Activated CD4-positive, alpha-beta T cell treated with anti-CD3 and anti-CD28 coated beads, Interleukin-2, amount 10 ng/mL, durations not matched to agents 24 days and 14 days (primary cell): ENCODE data around the gene RFFL. TPM values are rescaled to one million over a fixed set of nuclear protein-coding genes. Genes with fewer than 3 reads are reported as not detected.
"Not testable (repeated sequence)": the region's sequence is repeated elsewhere in the genome, so short reads cannot be mapped to it uniquely, and the experiment has no call there.

Source experiments
- DNase-seq: peaks from one replicate; pipeline ENCODE4 v3.0.0; 2022
- H3K27ac Mint-ChIP-seq: one replicate; pipeline ENCODE4 v1.8.0; 2022; ENCODE audit warnings: mild to moderate bottlenecking, mixed read lengths
- H3K27me3 Mint-ChIP-seq: one replicate; pipeline ENCODE4 v1.8.0; 2022; ENCODE audit warnings: mixed read lengths
- H3K36me3 Mint-ChIP-seq: one replicate; pipeline ENCODE4 v1.8.0; 2022; ENCODE audit warnings: low read depth, mild to moderate bottlenecking, mixed read lengths
- H3K4me1 Mint-ChIP-seq: one replicate; pipeline ENCODE4 v1.8.0; 2021; ENCODE audit warnings: mixed read lengths
- H3K4me3 Mint-ChIP-seq: one replicate; pipeline ENCODE4 v1.8.0; 2022; ENCODE audit warnings: mild to moderate bottlenecking, moderate library complexity, mixed read lengths
- H3K9me3 Mint-ChIP-seq: one replicate; pipeline ENCODE4 v1.8.0; 2021; ENCODE audit warnings: mixed read lengths
- intact Hi-C: fragments of 100-400 bp; cut with micrococcal nuclease; formaldehyde crosslinking; loops from one replicate; pipeline ENCODE4 v1.15.1; 2023
- total RNA-seq: library from RNA; stranded (reverse); gene quantifications from 2 replicates; pipeline ENCODE4 v1.2.3, GENCODE V29; 2022

RFFL gene, protein sequence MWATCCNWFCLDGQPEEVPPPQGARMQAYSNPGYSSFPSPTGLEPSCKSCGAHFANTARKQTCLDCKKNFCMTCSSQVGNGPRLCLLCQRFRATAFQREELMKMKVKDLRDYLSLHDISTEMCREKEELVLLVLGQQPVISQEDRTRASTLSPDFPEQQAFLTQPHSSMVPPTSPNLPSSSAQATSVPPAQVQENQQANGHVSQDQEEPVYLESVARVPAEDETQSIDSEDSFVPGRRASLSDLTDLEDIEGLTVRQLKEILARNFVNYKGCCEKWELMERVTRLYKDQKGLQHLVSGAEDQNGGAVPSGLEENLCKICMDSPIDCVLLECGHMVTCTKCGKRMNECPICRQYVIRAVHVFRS
- 23.5 TPM in 2 replicates for total RNA-seq

DNA sequence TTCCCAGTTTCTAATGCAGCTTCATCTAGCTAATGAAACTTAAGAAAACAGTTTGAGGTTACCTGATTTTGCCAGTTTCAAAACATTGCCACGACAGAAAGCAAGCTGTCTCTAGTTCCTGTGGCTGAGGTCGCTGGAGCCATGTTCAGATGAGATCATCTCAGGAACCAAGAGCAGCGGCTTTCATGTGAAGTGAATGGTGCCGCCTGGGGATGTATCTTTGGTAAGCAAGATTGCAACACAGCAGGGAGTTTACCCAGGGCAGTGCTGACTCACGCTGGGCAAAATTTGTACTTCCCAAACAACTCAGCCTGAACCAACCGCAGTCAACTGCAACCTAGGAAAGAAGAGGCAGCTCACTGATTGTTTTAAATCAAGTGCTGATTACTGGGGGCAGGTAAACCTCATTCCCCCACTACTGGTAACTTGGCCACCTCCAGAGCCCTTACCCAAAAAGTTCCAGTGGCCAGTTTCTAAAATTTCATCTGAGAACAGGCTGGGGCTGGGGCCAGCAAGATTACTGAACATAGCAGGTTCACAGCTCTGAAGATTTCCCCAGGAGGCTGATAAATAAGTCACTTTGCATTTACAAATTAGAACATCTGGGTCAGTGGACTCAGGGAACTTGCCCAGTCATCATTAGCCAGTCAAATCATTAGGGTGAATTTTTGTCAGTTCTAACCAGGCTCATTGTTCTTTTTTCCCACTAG lies at the start of gene RFFL:
RFFL (minus strand) TSS at position 194 of the 710 bp plus-strand sequence. CDS start 37,154 bp downstream, outside the sequence.
- Mint-ChIP-seq H3K4me1 (peaks cover 50% of the 10 kb centered on the region), H3K36me3 (peaks cover 33% of the 10 kb centered on the region), H3K27ac (peak within 1 kb of the TSS; percentile 90), H3K9me3 (peaks cover 5% of the 10 kb centered on the region), H3K4me3 (peak within 1 kb of the TSS; percentile 73), H3K27me3 (no peaks in the 10 kb centered on the region)
- DNase-seq: peak; percentile 95
- intact Hi-C loops: loop anchor here (1.0 to 2.0 kb wide), 7 partner anchors 10 to 65 kb away; no protein-coding TSS in a partner anchor

DNA sequence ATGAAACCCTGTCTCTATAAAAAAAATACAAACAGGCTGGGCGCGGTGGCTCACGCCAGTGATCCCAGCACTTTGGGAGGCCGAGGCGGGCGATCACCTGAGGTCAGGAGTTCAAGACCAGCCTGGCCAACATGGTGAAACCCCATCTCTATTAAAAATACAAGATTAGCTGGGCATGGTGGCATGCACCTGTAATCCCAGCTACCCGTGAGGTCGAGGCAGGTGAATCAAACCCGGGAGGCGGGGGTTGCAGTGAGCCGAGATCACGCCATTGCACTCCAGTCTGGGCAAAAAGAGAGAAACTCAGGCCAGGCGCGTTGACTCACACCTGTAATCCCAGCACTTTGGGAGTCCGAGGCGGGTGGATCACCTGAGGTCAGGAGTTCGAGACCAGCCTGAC lies 47.3 kb upstream of the RFFL start:
- intact Hi-C loops, H3K4me3 Mint-ChIP-seq, H3K27ac Mint-ChIP-seq, DNase-seq, H3K9me3 Mint-ChIP-seq, H3K27me3 Mint-ChIP-seq: not testable (repeated sequence)
- Mint-ChIP-seq H3K36me3 (peaks cover 28% of the 10 kb centered on the region), H3K4me1 (peaks cover 11% of the 10 kb centered on the region)

DNA sequence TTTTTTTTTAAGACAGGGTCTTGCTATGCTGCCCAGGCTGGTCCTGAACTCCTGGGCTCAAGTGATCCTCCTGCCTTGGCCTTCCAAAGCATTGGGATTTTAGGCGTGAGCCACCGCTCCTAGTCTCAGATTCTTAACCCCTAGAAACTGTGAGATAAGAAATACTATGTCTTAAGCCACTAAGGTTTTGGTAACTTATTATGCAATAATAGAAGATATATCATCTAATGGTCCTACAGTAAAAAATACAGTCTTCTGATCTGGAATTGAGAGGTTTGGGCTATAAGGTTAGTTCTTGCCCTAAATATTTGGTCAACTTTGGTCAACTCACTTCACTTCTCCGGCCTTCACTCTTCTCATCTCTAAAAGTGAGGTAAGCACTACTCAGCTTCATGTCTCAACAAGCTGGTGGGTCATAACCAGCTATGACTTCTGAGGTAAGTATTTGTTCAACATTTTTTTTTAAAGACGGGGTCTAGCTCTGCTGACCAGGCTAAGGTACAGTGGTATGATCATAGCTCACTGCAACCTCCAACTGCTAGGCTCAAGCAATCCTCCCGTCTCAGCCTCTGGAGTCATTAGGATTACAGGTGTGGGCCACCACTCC lies 41.4 kb upstream of the RFFL start:
- peaks cover 4% of the 10 kb centered on the region for H3K4me1 Mint-ChIP-seq
- H3K4me3 Mint-ChIP-seq: no peak overlapping the region
- DNase-seq: no peak
- H3K27ac Mint-ChIP-seq: no peak overlapping the region
- no peaks in the 10 kb centered on the region for H3K27me3 Mint-ChIP-seq
- intact Hi-C loops: no loop called here
- H3K36me3 Mint-ChIP-seq: peaks cover 43% of the 10 kb centered on the region
- H3K9me3 Mint-ChIP-seq: no peaks in the 10 kb centered on the region

DNA sequence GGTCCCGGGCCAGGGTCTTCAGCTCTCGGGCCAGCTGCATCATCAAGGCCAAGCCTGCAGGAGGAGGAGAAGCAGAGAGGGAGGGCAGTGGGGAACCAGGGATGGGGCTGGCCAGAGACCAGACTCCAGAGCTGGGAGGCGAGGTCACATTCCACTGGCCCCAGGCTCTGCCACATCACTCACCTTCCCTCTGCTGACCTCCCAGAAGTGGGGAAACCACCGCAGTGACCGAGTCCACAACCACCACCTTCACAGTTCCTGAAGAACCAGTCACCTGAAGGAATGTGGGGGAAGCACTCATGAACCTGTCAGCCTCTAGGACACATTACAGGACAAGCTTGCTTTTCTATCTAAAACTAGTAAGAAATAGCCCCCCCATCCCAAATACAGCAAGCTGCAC lies 39.8 kb upstream of the RFFL start:
- intact Hi-C loops: no loop called here
- Mint-ChIP-seq H3K27ac (no peak overlapping the region), H3K4me1 (peaks cover 2% of the 10 kb centered on the region), H3K27me3 (no peaks in the 10 kb centered on the region), H3K9me3 (no peaks in the 10 kb centered on the region), H3K4me3 (no peak overlapping the region), H3K36me3 (peaks cover 51% of the 10 kb centered on the region)
- no peak for DNase-seq

GRCh38 chr17:35101725-35102124 lies 38.2 kb upstream of the RFFL start:
- intact Hi-C loops: no loop called here
- H3K27ac Mint-ChIP-seq: no peak overlapping the region
- no peaks in the 10 kb centered on the region for H3K27me3 Mint-ChIP-seq
- H3K9me3 Mint-ChIP-seq: no peaks in the 10 kb centered on the region
- no peak overlapping the region for H3K4me3 Mint-ChIP-seq
- peaks cover 51% of the 10 kb centered on the region for H3K36me3 Mint-ChIP-seq
- DNase-seq: no peak
- peaks cover 4% of the 10 kb centered on the region for H3K4me1 Mint-ChIP-seq

GRCh38 chr17:35101036-35101435 lies 37.5 kb upstream of the RFFL start:
- intact Hi-C loops: no loop called here
- no peaks in the 10 kb centered on the region for H3K9me3 Mint-ChIP-seq
- H3K36me3 Mint-ChIP-seq: peaks cover 44% of the 10 kb centered on the region
- peaks cover 4% of the 10 kb centered on the region for H3K4me1 Mint-ChIP-seq
- no peak for DNase-seq
- no peaks in the 10 kb centered on the region for H3K27me3 Mint-ChIP-seq
- H3K27ac Mint-ChIP-seq: no peak overlapping the region
- H3K4me3 Mint-ChIP-seq: no peak overlapping the region

DNA sequence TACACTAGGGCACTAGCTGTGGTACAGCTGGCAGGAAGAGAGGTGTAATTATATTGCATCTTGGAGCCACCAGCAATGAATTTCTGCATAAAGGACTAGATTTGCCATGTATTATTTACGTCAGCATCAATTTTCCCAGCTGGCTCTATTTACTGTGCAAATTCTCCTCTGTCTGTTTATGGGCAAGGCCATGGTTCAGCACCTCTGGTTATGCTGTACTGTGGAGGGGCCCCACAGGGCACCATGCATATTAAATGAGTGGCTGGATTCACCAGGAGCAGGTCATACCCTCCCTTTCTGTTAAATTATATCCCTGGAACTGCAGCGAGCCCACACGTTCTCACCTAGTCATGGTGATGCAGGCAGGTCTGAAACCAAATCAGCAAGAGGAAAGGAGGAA lies 36.4 kb upstream of the RFFL start:
- Mint-ChIP-seq H3K9me3 (no peaks in the 10 kb centered on the region), H3K27me3 (no peaks in the 10 kb centered on the region), H3K4me3 (no peak overlapping the region), H3K27ac (no peak overlapping the region), H3K36me3 (peaks cover 36% of the 10 kb centered on the region), H3K4me1 (peaks cover 6% of the 10 kb centered on the region)
- DNase-seq: no peak
- intact Hi-C loops: no loop called here

DNA sequence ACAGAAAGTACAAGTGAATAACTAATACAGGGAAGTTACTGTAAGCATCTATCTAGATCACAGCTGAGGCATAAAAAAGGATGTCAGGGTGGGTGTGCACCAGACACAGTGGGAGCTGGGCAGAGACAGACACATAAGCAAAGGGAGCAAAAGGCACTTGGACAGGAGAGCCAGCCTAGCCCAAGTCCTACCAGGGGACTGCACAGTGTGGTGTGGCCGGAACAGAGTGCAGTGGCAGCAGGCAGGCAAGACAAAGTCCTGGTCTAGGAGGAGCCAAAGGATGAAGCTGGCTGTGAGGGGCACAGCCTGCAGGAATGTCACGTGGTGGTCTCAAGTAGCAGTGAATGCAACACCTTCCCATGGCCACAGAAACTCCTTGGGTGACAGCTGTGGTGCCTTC lies 34.3 kb upstream of the RFFL start:
- Mint-ChIP-seq H3K27me3 (no peaks in the 10 kb centered on the region), H3K4me1 (peaks cover 7% of the 10 kb centered on the region), H3K4me3 (no peak overlapping the region), H3K27ac (no peak overlapping the region), H3K36me3 (peaks cover 26% of the 10 kb centered on the region), H3K9me3 (no peaks in the 10 kb centered on the region)
- DNase-seq: no peak
- intact Hi-C loops: no loop called here

- Mint-ChIP-seq H3K9me3 (no peaks in the 10 kb centered on the region), H3K27me3 (no peaks in the 10 kb centered on the region), H3K36me3 (peaks cover 17% of the 10 kb centered on the region), H3K27ac (no peak overlapping the region), H3K4me1 (peaks cover 9% of the 10 kb centered on the region), H3K4me3 (no peak overlapping the region)
- intact Hi-C loops: no loop called here
- DNase-seq: no peak
Measured at GRCh38 chr17:35095741-35096140, 32.2 kb upstream of the RFFL start.

DNA sequence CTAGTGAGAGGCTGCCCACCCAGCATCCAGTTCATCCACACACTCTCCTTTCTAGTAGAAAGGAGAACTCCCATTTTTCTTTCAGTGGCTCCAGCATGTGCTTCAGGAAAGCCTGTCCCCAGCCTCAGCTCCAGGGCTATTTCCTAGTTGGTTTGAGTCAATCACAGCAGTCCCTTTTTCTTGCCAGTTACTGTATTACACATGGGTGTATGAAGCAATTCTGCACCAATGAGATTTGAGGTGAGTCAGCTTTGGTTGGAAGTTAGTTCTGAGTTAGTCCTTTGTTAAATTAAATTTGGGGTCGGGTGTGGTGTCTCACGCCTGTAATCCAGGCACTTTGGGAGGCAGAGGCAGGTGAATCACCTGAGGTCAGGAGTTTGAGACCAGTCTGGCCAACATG lies 31.4 kb upstream of the RFFL start:
- DNase-seq: no peak
- intact Hi-C loops: no loop called here

GRCh38 chr17:35090707-35091106 lies 27.2 kb upstream of the RFFL start:
- DNase-seq, intact Hi-C loops, H3K27ac Mint-ChIP-seq, H3K27me3 Mint-ChIP-seq, H3K4me3 Mint-ChIP-seq, H3K9me3 Mint-ChIP-seq, H3K36me3 Mint-ChIP-seq: not testable (repeated sequence)
- peaks cover 38% of the 10 kb centered on the region for H3K4me1 Mint-ChIP-seq

More for the DNA sequence above, 31.4 kb upstream of the RFFL start:
- no peak overlapping the region for H3K4me3 Mint-ChIP-seq
- peaks cover 13% of the 10 kb centered on the region for H3K36me3 Mint-ChIP-seq
- peaks cover 11% of the 10 kb centered on the region for H3K4me1 Mint-ChIP-seq
- no peaks in the 10 kb centered on the region for H3K27me3 Mint-ChIP-seq
- no peak overlapping the region for H3K27ac Mint-ChIP-seq
- no peaks in the 10 kb centered on the region for H3K9me3 Mint-ChIP-seq

DNA sequence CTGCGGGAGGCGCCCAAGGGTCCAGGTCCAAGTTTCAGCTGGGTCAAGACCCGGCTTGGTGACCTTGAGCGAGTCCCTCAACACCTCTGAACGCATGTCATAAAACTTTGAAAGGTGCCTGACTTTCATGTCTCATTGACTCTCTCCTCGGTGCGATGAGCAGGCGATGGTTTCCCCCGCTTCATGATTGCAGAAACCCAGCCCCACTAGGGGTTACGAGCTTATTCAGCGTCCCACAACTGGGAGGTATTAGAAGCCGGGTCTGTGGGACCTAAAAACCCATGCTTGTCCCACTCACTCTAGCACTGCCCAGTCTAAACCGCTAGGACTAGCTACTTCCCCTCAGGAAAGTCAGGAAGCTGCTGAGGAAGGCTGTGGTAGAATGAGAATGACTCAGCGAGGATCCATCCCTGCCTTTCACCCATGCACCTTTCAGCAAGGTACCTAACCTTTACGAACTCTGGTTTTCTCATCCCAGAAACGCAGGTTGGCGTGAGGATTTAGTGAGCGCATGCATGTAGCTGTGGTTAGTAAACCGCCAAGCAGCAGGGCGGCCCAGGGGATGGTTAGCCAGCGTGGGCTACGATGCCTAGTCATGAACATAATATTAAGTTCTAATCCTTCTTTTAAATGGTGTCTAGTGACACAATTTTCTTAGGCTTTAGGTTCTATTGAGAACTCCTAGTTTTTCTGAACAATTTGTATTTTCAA lies 26.2 kb upstream of the RFFL start:
- Mint-ChIP-seq H3K36me3 (peaks cover 2% of the 10 kb centered on the region), H3K9me3 (no peaks in the 10 kb centered on the region), H3K4me1 (peaks cover 44% of the 10 kb centered on the region), H3K27me3 (no peaks in the 10 kb centered on the region), H3K27ac (peak overlapping the region; percentile 96), H3K4me3 (peak overlapping the region; percentile 89)
- no peak for DNase-seq
- intact Hi-C loops: loop anchor here (1.0 to 10.0 kb wide), 6 partner anchors 30 to 705 kb away; partner anchors contain the start of gene RAD51D

GRCh38 chr17:35088881-35089585 lies 25.5 kb upstream of the RFFL start:
- Mint-ChIP-seq H3K9me3 (no peaks in the 10 kb centered on the region), H3K4me1 (peaks cover 44% of the 10 kb centered on the region), H3K4me3 (peak overlapping the region; percentile 95), H3K27me3 (no peaks in the 10 kb centered on the region), H3K27ac (peak overlapping the region; percentile 96), H3K36me3 (peaks cover 2% of the 10 kb centered on the region)
- intact Hi-C loops: loop anchor here (1.0 to 10.0 kb wide), 8 partner anchors 26 to 704 kb away; partner anchors contain the start of genes RAD51D and RFFL
- DNase-seq: peak; percentile 97
